ELF-1 (cell line): ENCODE results near the gene FIBP.
"Not testable (repeated sequence)": the region's sequence is repeated elsewhere in the genome, so short reads cannot be mapped to it uniquely, and the experiment has no call there.

Experiments used
- DNase-seq: peaks from one replicate; pipeline ENCODE4 v3.0.0-alpha.2; 2016; ENCODE audit warnings: low read depth, low spot score

FIBP gene

GRCh38 chr11:65849366-65849765 is 38.9 kb downstream of the FIBP start:
- DNase-seq = peak; percentile 60

- DNase-seq = not testable (repeated sequence)
Observed at GRCh38 chr11:65848693-65849092, 39.6 kb downstream of the FIBP start.

GRCh38 chr11:65847746-65848145 is 40.5 kb downstream of the FIBP start:
- no peak for DNase-seq

GRCh38 chr11:65844231-65844872 is 43.9 kb downstream of the FIBP start:
- no peak for DNase-seq

GRCh38 chr11:65843811-65844210 is 44.5 kb downstream of the FIBP start:
- DNase-seq = no peak

GRCh38 chr11:65842144-65842543 is 46.1 kb downstream of the FIBP start:
- no peak for DNase-seq

GRCh38 chr11:65834202-65834601 is 54.1 kb downstream of the FIBP start:
- no peak for DNase-seq
